Measurements from ENCODE around the gene CHAC1. TPM values are rescaled to one million over a fixed set of nuclear protein-coding genes. Genes with fewer than 3 reads are reported as not detected.

Gene CHAC1, protein sequence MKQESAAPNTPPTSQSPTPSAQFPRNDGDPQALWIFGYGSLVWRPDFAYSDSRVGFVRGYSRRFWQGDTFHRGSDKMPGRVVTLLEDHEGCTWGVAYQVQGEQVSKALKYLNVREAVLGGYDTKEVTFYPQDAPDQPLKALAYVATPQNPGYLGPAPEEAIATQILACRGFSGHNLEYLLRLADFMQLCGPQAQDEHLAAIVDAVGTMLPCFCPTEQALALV
- total RNA-seq (2014; rRNA removed) = 1.5 and 1.8 TPM in 2 replicates
- polyA plus RNA-seq (2012) = 4.9 TPM

DNA sequence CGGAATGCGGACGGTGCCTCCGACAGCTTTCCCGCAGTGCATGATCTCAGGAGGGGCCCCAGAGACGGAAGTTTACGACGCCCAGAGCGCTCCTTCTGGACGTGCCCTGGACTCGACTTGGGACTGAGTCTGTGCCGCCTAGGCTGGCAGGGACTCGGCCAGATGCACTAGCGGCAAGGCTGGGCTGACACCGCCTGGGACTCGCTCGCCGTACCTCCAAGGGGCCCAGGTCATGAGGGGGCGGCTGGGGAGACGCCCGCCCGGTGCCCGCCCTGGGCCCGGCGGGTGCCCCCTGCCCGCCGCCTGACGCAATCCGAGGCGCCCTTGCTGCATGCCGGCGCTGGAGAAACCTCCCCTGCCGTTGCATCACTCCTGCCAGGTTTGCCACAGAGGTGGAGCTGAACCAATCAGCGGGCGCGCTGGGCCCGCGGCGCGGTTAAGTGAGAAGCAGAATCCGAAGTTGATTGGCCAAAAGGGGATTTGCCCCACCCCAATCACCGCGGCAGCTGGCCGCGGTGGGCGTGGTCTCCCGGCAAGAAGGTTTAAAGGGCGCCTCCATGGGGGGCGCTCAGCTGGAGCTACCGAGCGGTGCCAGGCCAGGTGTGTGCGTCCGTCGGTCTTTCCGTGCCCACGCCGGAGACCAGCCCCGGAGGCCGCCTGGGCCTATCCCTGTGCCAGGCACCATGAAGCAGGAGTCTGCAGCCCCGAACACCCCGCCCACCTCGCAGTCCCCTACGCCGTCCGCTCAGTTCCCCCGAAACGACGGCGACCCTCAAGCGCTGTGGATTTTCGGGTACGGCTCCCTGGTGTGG, at the start of gene CHAC1:
Gene CHAC1 (plus strand): TSS at position 571 of the 812 bp plus-strand sequence. CDS start 113 bp downstream, at position 684.
- peak; percentile 90 for DNase-seq (ENCODE audit: low read depth)

DNA sequence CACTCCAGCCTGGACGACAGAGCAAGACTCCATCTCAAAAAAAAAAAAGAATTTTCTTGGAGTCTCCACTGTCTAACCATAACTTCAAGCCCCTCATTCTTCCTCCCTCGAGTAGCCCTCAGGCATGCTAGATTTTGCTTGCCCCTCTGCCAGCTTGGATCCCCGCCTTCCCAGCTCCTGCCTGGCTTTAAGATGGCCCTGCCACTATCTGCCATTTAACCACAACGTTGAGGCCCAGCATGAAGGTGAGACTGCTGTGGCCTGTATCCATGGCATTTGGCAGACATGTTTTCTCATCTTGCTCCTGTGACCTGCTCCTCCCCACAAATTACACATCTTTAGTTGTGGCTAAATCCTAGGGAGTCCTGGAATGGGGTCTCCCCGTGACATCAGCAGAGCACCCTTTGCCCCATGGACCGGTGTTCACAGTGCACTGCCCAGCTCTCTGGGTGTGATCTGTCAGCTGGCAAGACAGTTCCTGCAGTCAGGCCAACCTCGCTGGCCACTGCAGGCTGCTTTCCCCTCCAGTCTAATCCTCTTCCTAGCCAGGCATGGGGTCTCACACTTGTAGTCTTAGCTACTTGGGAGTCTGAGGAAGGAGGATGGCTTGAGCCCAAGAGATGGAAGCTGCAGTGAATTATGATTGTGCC, 48.6 kb upstream of the CHAC1 start:
- DNase-seq (ENCODE audit: low read depth) = no peak

DNA sequence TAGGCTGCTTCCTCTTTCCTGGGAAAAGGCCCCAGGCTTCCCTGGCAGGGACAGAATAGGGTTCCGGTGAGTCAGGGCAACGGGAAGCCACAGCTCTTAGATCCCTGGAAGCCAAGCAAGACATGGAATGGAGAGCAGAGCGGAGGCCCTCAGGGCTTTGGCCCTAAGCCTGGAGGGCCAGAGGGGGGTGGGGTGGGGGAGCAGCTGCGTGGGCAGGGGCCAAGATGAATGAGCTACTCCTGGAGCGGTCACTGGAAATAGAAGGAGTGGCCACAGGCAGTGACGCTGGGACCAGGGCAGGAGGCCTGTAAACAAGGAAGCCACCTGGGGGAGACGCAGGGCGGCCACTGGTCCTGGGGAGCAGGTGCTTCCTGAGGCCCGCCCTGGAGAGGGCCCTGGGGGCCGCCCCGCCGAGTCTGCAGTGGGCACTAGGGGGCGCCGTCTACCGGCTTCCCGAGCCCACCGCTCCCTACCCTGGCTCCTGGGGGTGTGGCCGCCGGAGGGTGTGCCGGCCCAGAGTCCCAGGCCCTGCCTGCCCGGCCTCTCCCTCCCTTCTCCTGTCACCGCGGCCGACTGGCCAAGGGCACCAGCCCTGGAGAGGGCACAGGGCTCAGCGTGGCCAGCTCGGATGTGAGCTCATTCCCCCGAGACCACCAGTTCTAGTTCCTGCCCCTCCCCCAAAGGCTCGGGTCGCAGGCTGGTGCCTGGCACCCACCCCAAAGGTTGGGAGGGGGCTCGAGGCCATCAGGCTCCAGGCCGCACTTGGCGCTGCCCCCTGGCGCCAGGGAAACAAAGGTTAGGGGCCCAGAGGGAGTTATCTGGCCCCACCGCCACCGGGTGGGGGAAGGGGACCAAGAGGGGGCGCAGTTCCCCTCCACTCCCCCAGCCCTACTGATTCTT, 46.9 kb upstream of the CHAC1 start:
- peak; percentile 94 for DNase-seq (ENCODE audit: low read depth)

DNA sequence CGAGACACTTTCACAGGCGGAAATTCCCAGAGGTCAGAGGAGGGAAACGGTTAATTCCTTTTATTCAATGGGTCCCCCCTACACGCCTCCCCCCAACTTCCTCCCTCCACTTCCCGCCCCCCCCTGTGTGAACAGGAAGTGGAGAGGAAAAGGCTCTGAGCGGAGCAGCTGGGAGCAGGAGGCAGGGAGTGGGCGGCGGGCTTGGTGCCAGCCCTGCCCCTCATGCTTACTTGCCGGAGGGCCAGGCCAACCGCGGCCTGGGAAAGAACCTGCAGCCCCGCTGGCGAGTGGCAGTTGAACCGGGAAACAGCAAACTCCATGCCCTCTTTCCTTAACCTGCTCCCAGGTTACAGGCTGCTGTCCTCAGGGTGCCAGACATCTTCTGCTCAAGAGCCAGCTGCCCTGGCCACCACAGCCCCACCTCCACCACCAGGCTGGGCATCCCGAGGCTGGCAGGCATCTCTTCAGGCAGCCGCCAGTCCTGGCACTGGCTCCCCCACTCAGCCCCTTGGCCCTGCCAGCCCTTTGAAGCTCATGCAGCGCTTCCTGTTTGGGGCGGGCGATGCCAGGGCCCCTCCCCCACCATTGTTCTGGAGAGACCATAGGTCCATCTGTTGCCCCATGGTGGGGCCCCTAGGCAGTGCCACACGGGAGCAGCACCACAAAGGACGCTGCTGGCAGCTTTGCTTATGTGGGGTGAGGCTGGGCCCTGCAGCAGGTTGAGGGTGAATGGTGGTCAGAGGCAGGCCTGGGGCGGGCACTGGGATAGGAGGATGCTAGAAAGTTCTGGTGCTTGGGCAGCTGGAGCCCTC, 46.1 kb upstream of the CHAC1 start:
- DNase-seq (ENCODE audit: low read depth) = no peak

DNA sequence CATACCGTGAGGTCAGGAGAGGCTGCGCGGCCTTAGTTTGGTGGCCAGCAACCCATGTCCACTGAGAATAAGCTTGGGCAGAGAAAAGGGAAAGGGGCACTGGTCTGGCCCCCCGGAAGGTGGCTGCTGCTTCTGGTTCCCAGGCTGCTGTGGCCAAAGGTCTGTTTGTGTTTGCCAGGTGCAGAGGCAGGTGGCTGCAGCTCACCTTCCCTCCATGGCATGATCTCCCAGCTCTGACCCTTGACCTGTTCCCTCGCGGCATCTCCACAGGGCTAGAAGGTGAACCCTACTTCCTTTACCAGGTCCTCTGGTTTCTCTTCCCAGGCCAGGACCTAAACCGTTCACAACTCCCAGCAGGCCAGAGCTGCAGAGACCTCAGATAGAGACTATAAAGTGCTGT, 45.2 kb upstream of the CHAC1 start:
- DNase-seq (ENCODE audit: low read depth) = no peak

DNA sequence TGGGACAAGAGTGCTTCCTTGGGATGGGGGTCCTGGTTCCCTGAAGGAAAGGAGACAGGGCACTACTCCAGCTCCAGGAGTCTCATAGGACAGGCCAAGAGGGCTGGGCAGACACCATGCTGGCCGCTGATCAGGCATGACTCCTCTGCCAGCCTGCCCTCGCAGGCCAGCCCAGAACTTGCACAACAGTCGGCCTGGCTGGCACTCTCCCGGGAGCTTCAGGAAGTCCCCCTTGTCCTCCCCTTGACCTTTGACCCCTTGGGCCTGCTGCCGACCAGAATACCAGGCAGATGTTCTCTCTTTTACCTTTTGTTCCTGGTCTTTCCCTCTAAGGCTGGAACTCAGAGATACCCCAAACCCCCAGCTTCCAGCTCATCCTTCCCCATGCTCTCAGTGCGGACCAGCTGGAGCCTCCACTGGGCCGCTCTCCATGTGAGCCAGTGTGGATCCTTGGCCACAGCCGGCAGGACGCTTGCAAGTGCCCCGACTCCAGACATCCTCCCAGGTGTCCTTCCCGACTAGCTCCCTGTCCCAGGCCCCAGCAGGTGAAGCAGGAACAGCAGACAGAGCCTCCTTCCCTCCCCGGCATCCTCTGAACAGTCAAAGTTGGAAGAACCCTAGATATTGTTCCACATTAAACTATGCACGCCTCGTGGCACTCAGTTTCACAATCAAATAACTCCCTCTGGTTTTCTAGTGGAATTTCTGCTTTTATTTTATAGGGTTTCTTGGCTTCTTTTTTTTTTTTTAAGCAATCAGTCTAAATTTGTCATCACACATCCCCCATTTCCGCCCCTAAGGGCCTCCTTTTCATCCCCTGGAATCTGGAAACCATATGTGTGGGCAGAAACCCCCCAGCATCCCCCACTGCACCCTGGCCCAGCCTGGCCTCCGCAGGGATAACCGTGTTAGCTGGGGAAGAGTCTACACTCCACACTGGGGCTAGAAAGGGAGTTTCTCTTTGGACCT, 43.3 kb upstream of the CHAC1 start:
- DNase-seq (ENCODE audit: low read depth) = no peak

DNA sequence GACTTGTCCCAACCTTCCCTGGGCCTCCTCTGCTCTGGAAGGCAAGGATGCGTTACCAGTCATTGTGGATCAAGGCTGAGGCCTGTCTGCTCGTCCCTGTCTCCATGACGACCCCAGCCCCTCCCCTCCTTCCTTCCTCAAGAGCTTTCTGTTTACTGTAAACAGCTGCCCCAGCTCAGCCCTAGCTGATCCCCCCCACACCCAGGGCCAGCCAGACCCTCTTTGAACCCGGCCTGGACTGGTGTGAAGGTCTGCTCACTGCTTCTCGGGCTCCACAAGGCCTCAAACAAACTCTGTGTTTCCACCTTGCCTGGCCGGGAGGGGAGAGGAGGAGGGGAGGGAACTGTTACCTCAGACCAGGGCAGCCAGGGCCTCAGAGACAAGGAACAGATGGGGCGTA, 42.1 kb upstream of the CHAC1 start:
- no peak for DNase-seq (ENCODE audit: low read depth)

DNA sequence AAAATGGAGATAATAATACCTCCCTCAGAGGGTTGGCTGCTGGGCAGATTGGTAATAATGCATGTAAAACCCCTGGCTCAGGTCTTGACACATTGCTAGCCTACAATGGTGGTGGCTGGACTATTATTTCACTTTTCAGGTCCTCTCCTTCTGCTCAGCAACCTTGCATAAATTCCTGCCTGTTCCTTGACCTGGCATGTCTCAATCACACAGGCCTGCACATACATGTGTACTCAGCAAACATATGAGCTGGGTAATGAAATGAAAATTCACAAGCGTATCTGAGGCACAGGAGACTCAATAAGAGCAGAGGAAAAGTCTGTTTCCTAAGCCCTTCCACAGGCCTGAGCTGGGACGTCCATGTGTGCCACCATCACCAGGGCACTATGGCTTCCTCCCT, 41.6 kb upstream of the CHAC1 start:
- no peak for DNase-seq (ENCODE audit: low read depth)

DNA sequence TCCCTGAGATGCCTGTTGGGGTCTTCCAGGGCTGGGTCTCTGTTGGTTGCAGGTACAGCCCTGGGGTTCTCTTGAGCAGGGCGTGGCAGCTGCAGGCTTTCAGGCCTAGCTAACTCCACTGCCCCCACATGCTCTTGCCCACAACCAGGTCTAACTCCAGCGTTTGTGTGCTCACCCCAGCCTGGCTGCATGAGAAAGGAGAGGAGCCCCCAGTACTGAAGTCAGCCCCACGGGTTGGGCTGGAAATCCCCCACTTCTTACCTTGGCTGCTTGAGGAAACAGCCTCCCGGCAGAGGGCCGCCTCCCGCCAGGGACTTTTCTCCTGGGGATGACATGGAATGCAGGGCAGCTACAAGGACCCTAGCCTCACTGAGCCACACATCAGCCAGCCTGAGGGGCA, 40.8 kb upstream of the CHAC1 start:
- no peak for DNase-seq (ENCODE audit: low read depth)

DNA sequence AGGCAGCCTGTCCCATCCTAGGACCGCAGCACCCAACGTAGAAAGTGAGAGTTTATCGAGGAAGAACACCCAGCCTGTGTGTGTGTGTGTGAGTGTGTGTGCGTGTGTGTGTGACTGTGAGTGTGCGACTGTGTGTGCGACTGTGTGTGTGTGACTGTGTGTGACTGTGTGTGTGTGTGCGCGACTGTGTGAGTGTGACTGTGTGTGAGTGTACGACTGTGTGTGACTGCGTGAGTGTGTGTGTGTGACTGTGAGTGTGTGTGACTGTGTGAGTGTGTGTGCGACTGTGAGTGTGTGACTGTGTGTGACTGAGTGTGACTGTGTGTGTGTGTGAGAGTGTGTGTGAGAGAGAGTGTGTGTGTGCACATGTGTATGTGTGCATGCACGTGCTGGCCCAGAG, 39.3 kb upstream of the CHAC1 start:
- no peak for DNase-seq (ENCODE audit: low read depth)

DNA sequence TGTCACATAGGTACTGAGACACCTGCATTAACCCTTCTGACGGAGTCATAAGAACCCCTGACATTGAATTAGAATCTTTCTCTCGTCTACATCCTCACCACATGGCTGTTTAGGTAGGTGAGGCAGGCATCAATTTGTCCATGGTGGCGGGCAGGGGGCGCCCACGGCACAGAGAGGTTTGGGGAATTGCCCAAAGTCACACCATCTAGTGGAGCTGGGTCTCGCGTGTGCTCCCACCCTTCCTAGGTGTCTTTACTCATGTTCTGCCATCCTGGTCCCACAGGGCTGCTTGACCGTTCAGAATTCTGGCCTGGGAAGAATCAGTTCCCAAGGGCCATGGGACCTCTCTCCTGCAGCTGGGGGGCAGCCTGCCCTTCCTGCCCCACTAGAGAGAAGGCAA, 38.8 kb upstream of the CHAC1 start:
- no peak for DNase-seq (ENCODE audit: low read depth)

DNA sequence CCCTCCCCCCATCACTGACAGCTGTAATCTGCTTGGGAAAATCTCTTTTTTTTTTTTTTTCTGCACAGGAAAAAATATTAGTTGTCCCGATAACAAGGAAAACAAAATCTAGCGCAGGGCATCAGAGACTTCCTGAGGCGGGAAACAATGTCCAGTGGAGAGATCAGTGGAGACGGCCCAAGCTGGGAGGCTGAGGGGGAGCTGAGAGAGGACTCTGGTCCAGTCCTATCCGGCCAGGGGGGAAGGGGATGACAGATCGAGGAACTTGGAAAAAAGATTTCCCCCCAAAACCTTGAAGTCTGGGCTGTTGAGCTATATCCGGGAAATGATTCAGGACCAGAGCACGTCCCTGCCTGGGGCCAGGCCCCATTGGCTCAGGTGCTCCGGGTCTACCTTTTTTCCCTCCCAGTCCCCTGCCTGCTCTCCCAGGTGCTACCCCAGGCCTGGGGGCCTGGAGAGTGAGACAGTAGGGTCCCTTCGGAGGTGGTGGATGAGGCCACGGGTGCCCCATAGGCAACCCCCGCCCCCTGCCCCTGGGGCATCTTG, 38.1 kb upstream of the CHAC1 start:
- no peak for DNase-seq (ENCODE audit: low read depth)

DNA sequence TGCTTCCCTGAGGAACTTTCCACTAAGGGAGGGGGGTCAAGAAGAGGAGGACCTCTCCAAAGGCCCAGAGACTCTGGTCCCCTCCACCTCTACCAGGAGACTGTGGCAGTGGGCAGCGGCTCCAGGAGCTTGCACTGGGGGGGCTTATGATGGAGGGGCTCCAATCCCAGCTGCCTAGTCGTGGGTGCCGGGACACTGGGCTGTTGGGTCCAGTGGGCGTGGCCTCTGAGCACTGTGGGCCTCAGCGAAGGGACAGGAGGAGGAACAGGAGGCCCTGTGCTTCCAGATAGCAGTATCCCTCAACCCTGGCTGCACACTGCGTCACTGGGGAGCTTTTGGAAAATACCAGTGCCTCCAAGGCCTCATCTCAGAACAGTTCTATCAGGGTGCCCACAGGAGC, 37.6 kb upstream of the CHAC1 start:
- DNase-seq (ENCODE audit: low read depth) = no peak

DNA sequence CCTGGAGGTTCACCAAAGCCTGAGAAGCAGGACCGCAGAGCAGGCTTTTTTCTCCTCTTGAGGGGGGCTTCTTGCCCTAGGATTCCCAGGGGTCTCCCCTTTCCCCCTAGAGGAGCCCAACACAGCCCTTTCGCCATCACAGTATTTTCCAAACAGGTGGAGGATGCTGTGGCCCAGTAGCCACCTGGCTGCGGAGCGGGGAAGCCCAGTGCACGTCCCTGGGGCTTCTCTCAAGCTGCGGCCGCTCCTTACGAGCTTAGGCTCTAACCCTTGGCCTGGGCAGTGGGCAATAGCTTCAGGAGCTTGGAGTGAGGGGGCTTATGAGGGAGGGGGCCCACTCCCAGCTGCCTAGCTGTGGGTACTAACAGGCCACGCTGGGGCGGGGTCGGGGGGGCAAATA, 35.7 kb upstream of the CHAC1 start:
- no peak for DNase-seq (ENCODE audit: low read depth)

DNA sequence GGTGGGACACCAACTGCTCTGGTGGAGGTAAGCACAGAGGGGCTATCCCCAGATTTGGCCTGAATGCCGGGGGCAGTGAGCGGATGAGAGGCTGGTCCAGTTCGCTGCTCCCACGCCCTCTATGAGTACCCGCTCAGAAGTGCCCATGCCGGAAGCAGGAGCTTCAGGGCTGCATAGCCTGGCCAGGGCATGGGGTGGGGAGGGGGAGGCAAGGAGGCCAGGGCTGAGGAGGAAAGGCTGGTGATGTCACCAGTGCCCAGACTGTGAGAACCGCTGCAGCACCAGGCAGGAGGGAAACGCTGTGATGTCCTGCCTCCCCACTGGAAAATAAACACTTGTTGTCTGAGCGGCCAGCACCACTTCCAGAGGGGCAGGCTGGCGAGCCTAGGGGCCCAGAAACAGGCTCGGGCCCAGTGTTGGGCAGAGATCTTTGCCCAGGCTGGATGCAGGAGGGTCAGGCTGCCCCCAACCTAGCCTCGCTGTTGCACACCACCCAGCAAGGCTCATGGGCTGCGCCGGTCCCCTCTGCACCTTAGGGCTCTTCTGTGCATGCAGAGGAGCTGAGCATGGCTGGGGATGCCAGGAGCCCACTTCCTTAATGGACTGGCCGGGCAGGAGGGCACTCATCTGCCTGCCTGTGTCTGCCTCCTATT, 35.0 kb upstream of the CHAC1 start:
- DNase-seq (ENCODE audit: low read depth) = no peak

DNA sequence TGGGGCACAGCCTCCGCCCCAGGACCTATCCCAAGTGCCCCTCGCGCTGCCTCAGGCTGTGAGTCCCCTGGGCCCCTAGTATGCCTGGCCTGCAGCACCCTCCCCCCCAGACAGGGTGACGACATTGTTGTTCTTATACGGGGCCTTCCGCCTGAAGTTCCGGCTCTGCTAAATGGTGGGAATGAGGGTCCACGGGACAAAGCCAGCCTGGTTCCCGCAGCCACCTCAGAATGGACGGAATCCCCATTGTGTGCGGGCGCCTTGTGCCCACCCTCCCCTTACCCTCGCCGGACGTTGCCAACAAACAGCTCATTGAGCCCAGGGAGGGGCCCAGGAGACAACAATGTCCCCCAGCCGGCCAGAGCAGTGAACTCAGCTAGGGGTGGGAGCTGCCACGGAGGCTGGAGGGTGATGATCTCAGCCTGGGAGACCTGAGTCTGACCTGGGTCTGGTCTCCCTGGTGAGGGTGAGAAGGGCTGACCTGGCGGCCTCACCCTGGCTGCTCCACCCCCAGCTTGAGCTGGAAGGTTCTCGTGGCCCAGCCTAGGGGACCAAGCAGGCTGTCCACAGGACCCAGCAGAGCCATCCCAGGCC, 34.4 kb upstream of the CHAC1 start:
- no peak for DNase-seq (ENCODE audit: low read depth)

DNA sequence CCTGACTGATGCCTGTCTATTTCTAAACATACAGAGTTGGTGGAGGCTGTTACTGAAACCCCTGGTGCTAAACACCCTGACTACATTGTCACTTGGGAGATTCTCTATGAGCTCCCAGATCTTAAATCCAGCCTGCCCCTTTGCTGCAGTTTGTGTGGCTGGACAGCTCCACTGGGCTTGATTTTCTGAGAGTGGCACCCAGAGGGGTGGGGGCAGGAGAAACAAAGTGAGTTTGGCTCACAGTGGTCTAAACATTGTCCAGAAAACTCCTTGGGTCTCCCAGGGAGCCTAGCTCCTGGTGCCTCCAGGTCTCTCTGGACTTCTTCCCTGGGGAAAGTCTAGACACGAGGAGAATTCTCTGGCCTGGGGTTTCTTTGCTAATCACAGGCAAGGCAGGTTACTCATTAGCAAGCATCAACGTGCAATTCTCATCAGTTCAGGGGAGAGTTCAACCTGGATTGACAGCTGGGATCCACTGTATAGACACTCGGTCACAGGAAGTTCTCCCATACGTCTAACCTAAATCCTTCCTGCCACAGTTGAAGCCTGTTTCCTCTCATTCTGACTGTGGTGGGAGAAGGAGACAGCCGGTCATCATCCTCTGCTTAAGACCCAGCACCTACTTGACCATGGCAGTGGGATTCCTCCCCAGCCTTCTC, 31.2 kb upstream of the CHAC1 start:
- no peak for DNase-seq (ENCODE audit: low read depth)

DNA sequence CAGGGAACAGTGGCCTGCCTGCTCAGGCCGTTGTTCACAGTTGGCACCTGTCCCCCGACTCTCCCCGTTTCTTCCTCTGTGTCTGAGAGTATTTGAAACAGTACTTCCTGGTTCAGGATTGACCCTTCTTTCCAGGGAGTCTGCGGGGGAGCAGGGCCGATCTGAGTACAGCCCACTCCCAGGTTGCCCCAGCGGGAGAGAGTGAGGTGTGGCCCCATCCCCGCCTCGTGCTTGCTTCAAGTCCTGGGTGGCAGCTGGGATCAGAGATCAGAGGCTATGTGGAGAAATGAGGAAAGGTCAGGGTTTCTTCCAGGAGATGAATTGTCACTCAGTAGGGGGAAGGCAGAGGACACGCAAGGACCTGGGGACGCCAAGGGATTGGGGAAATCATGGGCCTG, 30.7 kb upstream of the CHAC1 start:
- DNase-seq (ENCODE audit: low read depth) = no peak

Data from LHCN-M2 (cell line).